A172 (cell line): ENCODE results near the gene PHGDH. TPM values are rescaled to one million over a fixed set of nuclear protein-coding genes. Genes with fewer than 3 reads are reported as not detected.

Source experiments
- DNase-seq: peaks from one replicate; pipeline ENCODE4 v3.0.0-alpha.2; 2015; ENCODE audit warnings: low spot score
- total RNA-seq: library from RNA; depleted of rRNA; stranded (reverse); fragments of >200 nt; shearing (Covaris generic); gene quantifications from 2 replicates; pipeline ENCODE4 v1.2.3, GENCODE V29; 2014

The PHGDH gene
- total RNA-seq, 1 experiment from 2014 or later = 97.2 TPM

DNA sequence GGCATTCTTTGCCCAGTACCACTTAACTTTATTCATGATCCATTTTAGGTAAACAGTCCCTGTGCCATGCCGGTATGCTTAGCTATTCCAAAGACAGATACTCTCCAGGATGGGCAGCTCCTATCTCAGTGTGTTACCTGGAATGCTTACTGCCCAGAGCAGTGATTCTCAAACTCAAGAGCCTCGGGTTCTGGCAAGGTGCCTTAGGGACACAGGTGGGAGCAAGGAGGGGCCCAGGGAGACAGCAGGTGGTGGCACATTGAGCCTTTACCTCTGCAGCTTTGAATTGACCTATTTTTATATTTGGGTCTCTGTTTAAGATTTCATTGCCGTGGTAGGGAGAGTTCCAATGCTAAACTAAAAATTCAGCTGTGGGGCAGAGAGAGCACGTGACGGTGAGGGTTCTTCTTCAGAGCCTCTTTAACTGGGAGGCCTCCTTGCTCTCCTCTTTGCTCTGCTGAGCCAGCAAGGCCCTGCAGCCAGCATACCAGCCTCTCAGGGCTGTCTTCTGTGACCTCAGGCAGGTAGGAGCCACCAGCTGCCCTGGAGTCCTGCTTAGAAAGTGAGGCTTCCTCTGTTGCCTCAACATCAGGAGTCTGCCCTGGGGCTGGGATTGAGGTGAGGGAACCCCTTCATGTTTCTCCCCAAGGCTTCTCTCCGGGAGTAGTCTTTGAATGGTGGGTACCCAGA is 20.2 kb downstream of the PHGDH start:
- DNase-seq = no peak

DNA sequence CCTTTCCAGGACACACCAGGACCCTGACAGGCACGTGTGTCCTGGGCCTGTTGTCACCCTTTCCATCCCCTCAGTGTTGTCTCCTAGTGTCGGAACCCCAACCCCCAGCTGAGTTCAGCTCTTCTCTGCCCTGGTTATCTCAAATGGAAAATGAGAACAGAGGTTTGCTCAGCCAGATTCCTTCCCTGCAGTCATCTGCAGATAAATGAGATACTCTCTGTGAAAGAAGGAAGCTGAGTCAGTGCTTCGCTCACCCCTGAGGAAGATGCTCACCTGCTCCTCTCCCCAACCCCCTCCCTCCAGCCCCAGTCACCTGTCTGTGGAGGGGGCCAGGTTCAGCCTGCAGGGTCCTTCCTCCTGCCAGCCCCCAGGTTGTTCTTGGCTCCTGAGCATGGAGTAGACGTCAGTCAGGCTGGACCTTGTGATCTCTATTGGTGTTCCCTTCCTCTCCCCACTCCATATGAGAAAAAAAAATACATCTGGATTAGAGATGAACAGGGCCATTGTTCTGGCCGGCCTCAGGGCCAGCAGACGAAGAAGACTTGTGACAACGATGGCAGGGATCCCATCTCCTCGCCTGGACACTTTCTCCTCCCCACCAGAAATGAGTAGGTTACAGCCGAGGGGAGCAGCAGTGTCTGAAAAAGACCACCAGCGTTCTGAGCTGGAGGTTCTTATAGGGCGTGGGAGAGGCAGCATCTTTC is 20.9 kb downstream of the PHGDH start:
- no peak for DNase-seq

DNA sequence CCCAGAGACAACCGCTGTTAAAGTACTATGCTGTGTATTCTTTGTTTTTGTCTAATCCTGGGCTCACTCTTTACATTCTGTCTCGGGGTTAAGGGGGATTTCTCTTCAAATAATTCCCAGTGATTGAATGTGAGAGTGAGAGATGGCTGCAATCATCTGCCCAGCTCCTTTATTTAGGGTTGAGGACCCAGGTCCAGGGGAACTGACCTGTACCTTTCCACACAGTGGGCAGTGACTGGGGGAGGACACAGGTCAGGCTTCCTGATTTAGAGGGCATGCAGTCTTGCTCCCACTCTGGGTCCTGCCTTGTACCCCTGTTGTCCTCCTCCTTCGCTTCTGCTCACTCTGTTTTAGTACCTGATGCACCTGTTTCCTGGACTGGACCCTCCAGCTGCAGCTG is 22.0 kb downstream of the PHGDH start:
- no peak for DNase-seq

DNA sequence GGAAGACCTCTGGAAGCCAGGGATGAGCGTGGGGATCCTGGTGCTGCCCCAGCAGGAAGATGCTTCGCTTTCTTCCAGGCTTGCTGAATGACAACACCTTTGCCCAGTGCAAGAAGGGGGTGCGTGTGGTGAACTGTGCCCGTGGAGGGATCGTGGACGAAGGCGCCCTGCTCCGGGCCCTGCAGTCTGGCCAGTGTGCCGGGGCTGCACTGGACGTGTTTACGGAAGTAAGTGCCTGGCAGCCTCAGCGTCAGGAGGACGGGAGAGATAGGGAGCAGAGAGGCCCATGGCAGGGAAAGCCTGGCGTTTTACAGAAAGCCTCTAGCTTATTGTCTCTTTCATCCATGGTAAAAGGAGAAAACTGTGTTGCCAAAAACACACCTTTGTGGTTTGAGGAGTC is 23.5 kb downstream of the PHGDH start:
- DNase-seq = no peak

GRCh38 chr1:119736649-119737039 is 24.9 kb downstream of the PHGDH start:
- no peak for DNase-seq

DNA sequence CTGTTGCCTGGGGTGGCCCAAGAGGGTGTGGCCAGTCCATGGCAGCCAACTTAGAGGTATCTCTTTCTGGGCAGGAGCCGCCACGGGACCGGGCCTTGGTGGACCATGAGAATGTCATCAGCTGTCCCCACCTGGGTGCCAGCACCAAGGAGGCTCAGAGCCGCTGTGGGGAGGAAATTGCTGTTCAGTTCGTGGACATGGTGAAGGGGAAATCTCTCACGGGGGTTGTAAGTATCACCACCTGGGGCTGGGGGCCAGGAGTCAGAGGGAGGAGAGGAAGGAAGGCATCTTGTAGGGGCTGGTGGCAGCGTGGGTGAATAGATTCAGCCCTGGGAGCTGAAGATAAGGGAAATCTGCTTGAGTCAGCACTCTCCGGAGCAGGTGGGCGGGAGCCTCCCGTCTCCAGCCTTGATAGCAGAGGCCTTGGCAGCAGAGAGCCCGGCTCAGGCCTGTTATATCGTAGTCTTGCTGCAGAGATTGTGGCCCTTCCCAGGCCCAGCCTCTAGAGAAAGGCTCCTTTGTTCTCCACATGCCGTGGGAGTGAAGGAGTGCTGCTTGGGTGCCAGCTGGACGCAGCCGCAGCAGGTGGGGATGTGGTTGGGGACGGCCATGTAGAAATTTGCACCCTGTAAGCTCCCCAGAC is 25.4 kb downstream of the PHGDH start:
- no peak for DNase-seq

- no peak for DNase-seq
These were observed 26.5 kb downstream of the PHGDH start for GRCh38 chr1:119738100-119738720.

DNA sequence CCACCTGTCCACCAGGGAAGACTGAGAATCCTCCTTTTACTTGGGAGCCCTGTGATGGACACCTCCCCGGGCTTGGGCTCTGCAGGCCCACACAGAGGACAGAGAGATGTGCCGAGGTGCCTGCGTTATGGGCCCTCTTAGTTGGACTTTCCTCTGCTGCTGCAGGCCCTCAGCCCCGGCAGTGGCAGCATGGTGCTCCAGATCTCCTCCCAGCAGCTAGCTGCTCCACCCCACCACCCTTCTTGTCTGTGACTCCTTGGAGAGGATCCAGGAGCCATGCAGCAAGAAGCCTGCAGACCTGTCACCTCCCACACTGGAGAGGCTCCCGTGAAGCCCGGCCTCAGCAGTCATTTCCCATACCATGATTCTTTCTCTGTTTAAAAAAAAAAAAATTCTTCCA is 27.4 kb downstream of the PHGDH start:
- DNase-seq = no peak

DNA sequence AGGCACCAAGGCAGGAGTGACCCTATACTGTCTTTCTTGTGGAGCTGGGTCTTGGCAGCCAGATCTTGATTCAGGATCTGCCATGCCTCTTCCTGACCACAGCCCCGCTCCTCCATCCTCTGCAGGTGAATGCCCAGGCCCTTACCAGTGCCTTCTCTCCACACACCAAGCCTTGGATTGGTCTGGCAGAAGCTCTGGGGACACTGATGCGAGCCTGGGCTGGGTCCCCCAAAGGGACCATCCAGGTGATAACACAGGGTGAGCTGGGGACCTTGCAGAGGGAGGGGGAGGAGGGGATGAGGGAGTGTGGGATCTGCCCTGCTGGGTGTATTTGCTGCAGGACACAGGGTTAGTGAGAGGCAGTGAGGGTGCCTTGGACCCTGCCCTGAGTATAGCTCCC is 28.5 kb downstream of the PHGDH start:
- DNase-seq = no peak

DNA sequence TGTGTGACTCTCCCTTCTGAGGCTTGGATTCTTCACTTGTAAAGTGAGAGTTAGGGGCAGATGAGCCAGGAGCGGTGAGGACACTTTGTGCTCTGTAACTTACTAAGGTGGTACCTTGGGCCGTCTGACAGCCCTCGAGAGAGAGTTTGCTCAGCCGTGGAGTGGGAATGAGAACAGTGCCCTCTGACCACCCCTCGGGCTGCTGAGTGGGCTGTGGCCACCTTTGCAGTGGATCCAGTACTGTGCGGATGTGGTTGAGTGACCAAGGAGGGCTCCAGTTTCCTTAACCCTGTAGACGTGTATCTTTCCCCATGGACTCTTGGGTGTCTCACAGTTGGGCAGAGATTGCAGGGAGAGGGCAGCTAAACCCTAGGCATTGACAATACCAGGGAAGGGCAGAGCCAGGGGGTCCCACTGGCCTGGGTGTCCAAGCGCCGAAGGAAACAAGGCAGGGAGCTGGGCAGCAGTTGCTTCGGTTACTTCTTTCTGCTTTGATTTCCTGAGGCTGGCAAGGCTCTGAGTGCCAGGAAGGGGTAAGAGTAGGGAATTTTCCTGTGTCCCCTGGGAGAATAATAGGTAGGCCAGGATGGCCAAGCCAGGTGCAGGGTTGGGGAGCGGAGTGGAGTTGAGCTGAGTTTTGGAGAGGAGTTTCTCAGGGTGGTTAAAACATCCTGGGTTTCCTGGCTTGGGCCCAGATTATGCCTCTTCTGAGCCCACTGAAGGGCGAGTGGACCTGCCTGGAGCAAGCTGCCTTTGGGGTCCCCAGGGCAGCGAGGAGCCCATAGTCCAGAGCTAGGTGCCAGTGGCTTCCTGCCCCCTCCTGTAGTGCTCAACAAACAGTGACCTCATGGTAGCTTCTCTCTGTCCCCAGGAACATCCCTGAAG is 29.4 kb downstream of the PHGDH start:
- DNase-seq = no peak

- DNase-seq = no peak
These were observed 30.5 kb downstream of the PHGDH start for GRCh38 chr1:119742202-119742601.

- DNase-seq = no peak
These were observed 30.9 kb downstream of the PHGDH start for GRCh38 chr1:119742677-119743076.

GRCh38 chr1:119743308-119743707 is 31.6 kb downstream of the PHGDH start:
- no peak for DNase-seq

- DNase-seq = peak; percentile 55
These were observed 32.3 kb downstream of the PHGDH start for GRCh38 chr1:119743776-119744597.

DNA sequence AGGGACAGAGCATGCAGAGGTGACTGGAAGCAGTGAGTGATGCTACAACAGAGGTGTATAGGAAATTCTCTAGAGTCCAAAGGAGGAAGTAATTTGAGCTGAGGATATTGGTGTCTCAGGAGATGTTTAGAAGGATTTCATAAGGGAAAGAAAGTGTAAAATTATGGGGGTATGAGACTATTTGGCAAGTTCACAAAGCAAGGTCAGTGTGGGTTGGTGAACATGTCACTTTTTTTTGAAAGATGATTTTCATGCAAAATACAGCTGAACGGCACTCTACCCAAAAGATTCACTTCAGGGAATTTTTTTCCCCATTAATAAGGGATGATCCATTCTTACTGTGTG is 32.8 kb downstream of the PHGDH start:
- no peak for DNase-seq

DNA sequence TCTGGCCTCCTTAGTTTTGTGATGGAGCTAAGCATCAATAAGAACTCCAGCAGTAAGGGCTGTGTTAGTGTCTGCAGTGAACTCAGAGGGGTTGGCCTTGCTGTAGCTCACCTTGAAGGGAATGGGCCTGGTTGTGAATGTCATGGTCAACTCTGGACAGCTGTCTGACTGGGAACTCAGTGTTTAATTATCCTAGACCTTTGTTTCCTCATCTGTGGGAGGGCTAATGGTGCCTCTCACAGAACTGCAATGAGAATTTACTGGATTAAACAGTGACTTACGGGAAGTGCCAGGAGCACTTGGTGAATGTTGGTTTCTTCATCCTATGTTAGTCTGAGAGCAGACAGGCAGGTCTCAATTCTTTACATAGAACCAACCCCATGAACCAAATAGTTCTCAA is 33.3 kb downstream of the PHGDH start:
- DNase-seq = no peak

DNA sequence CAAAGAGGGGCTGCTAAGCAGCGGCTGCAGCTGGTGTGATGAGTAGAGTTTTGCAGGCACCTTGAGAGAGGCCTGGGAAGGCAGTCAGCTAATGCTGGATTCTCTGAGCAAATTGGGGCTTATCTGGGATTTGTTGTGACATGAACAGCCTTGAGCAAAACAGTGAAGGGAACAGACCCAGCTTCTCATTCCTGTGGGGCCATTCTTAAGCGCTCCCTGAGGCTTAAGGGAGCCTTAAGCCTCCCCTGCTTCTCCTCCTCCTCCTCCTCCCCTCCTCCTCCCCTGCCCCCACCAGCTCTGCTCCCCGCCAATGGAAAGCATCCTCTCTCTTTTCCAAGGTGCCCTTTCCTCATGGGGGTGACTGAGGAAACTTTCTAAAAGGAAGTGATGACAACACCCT is 35.7 kb downstream of the PHGDH start:
- DNase-seq = no peak

- DNase-seq = no peak
These were observed 36.3 kb downstream of the PHGDH start for GRCh38 chr1:119748040-119748439.

DNA sequence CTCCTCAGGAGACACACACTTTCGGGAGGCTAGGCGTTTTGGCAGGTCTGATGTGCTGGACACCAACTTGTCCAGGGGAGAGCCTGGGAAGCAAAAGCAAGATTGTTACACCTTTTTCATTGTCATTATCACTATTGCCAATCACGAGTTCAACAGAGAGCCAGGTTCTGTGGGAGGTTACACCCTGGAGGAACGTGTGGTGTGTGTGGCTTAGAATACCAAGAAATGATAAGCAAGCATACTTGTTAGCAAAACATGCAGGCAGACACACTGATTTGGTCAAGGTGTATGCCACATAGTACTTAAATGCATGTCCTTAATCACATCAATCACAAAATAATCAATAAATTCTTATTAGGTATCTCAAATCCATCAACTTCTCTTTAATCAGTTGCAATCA is 40.9 kb downstream of the PHGDH start:
- DNase-seq = no peak

DNA sequence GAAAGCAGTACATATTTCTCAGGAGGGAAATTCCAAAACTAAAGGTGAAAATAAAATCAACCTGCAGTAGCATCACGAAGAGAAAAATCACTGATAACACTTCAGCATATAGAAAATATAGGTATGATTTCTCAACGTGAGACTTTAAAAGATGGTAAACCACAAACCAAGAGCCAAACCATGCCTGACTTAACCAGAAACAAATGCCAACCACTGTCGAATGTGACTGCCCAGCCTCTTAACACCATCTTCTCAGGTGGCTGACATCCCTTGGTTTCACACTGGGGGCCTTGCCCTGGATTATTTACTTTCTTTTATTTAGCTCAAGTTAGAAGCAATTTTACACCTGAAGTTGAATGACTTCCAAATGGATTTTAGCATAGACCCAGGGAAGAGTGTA is 46.9 kb downstream of the PHGDH start:
- no peak for DNase-seq

GRCh38 chr1:119762409-119762808 is 50.7 kb downstream of the PHGDH start:
- DNase-seq = no peak
